ENCODE data around the gene ATXN7. TPM values are rescaled to one million over a fixed set of nuclear protein-coding genes. Genes with fewer than 3 reads are reported as not detected.

The ATXN7 gene
- total RNA-seq, 1 donor from 2014 or later, result 6.7 TPM

DNA sequence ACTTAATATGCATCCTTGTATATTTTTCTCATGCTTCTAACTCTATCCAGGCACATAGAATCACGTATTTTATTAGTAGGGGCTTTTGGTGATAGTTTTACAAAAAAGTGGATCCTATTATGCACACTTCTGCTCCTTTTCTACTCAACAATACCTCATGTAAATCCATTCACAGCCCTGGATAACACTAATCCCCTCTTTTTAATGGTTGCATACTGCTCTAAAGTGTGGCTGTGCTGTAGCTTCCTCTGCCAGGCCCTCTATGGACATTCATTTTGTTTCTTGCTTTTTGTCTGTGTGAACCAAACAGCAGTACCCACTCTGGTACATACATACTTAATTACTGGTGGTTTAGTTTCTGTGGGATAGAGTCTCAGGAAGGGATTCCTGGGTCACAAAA is 99.8 kb downstream of the ATXN7 start:
- no peak for DNase-seq (ENCODE audit: low read depth, low spot score)

- no peak for DNase-seq (ENCODE audit: low read depth, low spot score)
Measured at GRCh38 chr3:63964681-63965485, 101.2 kb downstream of the ATXN7 start.

GRCh38 chr3:63966007-63966406 is 102.3 kb downstream of the ATXN7 start:
- DNase-seq (ENCODE audit: low read depth, low spot score), result no peak

DNA sequence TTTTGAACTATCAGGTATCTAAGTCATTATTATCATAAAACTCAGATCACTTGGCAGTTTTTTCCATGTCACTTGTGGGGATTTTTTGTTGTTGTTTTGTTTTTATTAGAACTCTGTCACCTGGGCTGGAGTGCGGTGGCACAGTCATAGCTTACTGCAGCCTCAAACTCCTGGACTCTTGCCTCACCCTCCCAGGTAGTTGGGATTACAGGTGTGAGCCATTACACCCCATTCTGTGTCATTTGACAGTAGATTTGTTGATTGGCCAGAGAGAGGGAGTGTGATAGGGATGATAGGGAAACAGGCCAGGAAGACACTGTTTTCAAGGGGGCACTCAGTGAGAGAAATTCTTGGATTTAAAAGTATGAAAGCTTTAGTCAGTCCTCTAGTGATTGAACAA is 103.2 kb downstream of the ATXN7 start:
- DNase-seq (ENCODE audit: low read depth, low spot score), result no peak

- no peak for DNase-seq (ENCODE audit: low read depth, low spot score)
Measured at GRCh38 chr3:63967675-63968611, 104.3 kb downstream of the ATXN7 start.

- DNase-seq (ENCODE audit: low read depth, low spot score), result no peak
Measured at GRCh38 chr3:63968612-63969350, 105.1 kb downstream of the ATXN7 start.

DNA sequence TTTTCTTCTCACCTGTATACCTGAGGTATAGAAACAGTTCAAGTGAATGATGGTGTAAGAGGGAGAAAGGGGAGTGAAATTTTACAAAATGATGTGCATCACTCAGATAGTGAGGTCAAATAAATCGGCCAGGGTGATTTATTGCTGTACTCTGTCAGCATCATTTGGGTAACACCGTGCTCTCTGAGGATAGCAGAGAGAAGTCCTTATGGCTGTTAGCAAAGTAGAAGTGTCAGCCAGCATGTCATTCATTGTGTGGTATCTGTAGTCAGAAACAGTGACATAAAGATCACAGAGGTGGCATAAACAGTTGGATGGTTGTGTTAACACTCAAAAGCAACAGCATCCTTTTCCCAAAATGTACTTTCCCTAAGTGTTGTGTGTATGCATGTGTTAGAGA is 106.2 kb downstream of the ATXN7 start:
- DNase-seq (ENCODE audit: low read depth, low spot score), result no peak

DNA sequence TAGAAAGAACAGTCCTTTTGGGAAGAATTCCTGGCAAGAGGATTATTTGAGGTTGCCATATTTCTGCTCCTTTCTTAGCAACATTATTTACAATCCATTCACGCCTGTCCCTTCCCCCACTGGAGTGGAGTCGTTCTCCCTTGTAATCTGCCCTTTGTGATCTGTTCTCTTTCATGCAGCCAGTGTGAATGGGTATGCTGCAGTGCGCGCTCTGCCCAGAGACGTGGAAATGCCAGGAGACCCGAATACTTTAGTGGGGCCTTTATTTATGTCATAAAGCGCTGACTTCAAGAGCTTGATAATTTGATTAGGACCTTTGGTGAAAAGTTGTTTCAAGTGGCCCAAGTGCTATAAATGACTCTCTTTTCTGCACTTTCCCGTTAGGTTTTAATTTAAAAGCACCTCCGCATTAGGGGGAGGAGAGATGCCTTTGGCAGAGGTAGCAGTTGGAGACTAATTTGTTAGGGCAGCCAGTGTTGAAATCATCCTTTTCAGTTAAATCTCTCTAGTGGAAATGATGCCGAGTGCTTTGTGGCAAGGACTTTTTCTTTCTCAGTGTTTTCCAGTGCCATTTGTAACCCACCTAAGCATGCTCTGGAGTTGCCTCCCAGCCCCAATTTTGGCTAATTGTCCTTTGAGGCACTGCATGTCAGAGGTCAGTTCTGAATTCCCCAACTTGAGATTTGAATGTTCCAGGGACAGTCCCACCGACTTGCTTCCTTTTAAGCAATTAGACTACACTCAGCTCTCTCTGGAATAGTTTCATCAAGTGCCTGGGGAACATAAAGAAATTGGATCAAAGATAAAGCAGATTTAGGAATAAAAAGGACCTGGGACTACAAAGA is 107.2 kb downstream of the ATXN7 start:
- DNase-seq (ENCODE audit: low read depth, low spot score), result no peak

DNA sequence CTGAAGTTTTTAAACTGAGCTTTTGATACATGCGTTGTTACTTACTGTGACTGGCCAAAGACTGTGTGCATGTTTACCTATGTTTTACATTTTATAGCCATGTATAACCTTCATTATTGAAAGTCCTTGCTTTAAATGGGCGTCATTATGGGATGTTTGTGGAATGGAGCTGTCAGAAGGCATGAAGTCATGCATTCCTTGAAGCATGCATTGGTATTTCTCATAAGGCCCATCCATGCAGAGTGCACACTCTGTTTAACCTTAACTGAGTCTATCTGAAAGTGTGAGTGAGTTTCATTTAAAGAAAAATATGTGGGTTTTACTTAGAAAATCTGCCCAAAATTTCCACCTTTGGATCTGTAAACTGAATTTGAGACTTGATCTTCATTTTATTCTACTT is 108.5 kb downstream of the ATXN7 start:
- DNase-seq (ENCODE audit: low read depth, low spot score), result no peak

DNA sequence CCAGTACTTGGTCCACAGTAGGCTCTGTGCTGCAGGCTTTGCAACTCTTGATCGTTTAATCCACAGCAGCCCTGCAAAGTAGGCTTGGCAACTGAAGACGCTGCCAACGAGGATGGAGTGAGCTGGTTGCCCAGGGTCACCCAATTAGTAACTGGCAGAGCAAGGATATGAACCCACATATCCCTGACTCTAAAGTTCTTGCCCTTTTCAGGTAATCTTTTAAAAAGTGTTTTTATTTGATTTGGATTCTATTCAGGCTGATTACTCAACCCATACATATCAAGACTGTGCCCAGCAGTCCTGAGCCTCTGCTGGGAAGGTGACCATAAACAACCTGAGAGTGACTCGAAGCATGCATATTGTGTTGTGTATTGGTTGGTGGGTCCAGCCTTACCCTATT is 109.3 kb downstream of the ATXN7 start:
- no peak for DNase-seq (ENCODE audit: low read depth, low spot score)

DNA sequence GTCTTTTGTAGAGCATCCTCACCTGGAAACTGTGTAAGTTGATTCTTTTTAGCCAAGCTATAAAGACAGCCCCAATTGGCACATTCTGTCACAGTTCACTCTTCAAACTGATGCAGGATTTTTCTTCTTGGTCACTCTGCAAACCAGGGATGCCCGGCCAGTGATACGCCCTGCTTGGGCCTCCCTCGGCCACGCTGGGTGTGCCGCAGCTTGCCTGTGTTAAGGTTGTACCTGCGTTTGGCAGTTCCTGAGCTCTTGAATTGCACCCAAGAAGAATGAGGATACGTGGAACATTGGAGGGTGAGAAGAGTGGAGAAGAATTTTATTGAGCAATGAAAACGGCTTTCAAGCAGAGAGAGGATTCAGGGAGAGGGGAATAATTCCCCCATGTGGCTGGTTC is 109.7 kb downstream of the ATXN7 start:
- no peak for DNase-seq (ENCODE audit: low read depth, low spot score)

- no peak for DNase-seq (ENCODE audit: low read depth, low spot score)
Measured at GRCh38 chr3:63974451-63974850, 110.8 kb downstream of the ATXN7 start.

- no peak for DNase-seq (ENCODE audit: low read depth, low spot score)
Measured at GRCh38 chr3:63975723-63976122, 112.1 kb downstream of the ATXN7 start.

DNA sequence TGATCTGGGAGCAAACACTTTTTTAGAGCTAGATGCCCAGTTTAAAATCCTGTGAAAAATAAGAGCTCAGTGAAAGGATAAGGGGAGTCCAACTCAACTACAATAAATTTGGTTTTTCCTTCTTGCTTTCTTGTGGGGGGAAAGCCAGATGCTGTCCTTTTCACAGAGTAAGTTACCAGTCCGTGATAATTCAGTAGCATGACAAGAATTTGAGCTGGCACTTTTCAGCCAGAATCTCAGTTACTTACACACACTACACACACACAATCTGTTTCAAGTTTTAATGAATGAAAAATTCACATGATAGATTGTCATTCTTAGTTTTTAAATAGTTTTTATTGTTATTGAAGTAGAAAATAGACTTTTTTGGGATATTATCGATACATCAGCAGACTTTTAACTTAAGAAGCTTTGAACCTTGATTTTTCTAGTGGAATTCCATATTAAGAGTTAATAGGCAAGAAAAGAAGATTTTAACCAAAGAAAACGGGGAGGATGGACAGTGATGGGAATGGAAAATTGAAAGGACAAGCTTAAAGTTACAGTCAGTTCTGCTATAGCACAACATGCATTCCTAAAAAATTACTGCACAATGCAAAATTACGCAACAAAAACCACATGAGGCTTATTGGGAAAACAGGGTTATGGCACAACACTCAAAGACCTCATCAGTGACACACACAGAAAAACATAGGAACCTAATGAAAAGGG is 112.6 kb downstream of the ATXN7 start:
- DNase-seq (ENCODE audit: low read depth, low spot score), result no peak

GRCh38 chr3:63976872-63977200 is 113.2 kb downstream of the ATXN7 start:
- DNase-seq (ENCODE audit: low read depth, low spot score), result no peak

GRCh38 chr3:63977893-63978292 is 114.2 kb downstream of the ATXN7 start:
- no peak for DNase-seq (ENCODE audit: low read depth, low spot score)

DNA sequence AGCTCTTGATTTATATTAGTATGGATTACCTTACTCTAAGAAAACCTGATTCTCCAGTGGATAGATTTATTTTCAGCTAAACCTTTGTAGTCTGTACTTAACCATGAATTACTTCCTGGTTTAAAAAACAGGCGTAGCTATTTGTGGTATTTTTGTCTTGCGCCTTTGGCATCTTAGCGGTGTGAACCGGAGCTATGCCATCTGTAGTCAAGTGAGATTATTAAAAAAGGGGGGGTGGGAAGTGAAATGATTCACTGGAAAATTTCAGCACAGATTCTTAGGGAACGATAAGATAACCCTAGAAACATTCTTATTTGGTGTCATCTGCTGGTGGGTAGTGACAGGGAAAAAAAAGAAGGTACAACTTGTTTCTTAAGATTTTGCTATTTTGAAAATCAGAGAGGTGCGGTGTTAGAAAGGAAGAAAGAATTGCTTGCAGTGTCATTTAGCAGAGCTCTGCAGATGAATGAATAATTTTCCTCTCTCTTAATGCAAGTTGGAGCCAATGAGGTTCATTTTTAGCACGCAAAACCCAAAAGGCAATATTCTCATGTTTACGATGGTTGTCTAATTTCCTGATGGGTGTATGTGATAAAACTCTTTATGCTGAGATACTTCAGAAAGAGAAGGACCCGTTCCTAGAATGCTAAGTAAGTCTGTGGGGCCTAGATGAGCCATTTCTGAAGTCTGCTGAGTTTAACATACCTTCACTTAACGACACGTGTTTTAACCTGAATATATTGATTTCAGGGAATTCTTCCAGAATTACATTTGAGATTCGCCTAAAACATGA is 115.6 kb downstream of the ATXN7 start:
- no peak for DNase-seq (ENCODE audit: low read depth, low spot score)

DNA sequence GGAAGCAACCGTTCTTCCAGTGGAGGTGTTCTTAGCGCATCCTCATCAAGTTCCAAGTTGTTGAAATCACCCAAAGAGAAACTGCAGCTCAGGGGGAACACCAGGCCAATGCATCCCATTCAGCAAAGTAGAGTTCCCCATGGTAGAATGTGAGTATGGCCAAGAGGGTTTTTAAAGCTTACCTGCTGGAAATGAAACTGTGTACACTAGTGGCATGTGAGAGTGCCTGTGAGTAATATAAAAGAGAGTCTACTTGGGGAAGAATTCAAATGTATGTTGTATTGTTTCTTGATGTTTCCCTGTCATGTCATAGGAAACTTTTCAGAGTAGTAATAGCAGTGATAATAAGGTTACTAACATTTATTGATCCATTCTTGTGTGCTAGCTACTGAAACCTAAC is 116.4 kb downstream of the ATXN7 start:
- DNase-seq (ENCODE audit: low read depth, low spot score), result no peak

DNA sequence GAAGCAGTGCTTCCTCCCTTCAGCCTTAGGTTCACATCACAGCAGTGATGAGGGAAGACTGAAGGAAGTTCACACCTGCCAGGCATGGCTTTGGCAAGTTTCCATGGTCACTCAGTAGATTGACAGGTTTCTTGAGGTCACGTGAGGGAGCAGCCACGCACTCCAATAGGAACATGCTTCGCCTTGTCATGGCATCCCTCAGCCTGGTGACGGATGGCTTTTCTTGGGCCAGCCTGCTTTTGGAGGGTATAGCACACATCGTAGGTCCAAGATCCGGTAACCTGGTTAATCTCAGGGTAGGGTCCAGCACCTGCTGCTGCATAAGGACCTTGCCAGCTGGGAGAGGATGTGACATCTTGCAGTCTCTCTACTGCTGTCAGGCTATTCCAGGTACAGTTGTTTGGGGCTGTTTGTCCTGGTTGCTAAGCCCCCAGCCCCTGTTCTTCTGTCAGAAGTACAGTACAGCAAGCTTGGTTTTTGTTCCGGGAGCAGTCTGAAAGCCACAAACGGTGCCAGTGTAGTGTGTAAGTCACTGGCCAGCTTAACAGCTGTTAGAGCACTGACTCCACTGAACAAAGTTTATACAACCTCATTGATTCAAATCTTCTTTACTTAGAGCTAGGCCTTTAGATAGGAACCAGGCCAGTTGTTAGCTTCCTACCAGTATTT is 117.3 kb downstream of the ATXN7 start:
- DNase-seq (ENCODE audit: low read depth, low spot score), result no peak

All from pulmonary artery endothelial cell (primary cell).